WTC11 (cell line): ENCODE results near the gene HMGN4. TPM values are rescaled to one million over a fixed set of nuclear protein-coding genes. Genes with fewer than 3 reads are reported as not detected.

ENCODE experiments used
- ATAC-seq: fragments of 200-7000 bp; cut with Tn5 transposase; 2 replicates; pipeline ENCODE4 v1.10.0; 2021; ENCODE audit warnings: mild to moderate bottlenecking, moderate library complexity
- CTCF ChIA-PET: fragments of 300-600 bp; sonication (Branson Sonifier 250); formaldehyde crosslinking; loops from one replicate; lab custom pipeline; 2021; ENCODE audit warnings: antibody characterized with exemption; lab: Charles Lee
- POLR2A ChIA-PET: fragments of 350-600 bp; sonication (Branson Sonifier 250); formaldehyde crosslinking; loops from one replicate; lab custom pipeline; 2021; ENCODE audit warnings: antibody characterized with exemption; lab: Charles Lee
- DNase-seq: peaks from one replicate; pipeline ENCODE4 v3.0.0; 2021; ENCODE audit warnings: low spot score
- H3K27ac Mint-ChIP-seq: 2 replicates; pipeline ENCODE4 v1.8.0; 2021; ENCODE audit warnings: mixed read lengths
- H3K27me3 Mint-ChIP-seq: 2 replicates; pipeline ENCODE4 v1.8.0; 2021; ENCODE audit warnings: low read depth, mild to moderate bottlenecking, moderate library complexity, mixed read lengths
- H3K36me3 Mint-ChIP-seq: 2 replicates; pipeline ENCODE4 v1.8.0; 2021; ENCODE audit warnings: mixed read lengths
- H3K4me1 Mint-ChIP-seq: 2 replicates; pipeline ENCODE4 v1.8.0; 2022; ENCODE audit warnings: mixed read lengths
- H3K4me3 Mint-ChIP-seq: 2 replicates; pipeline ENCODE4 v1.8.0; 2021; ENCODE audit warnings: mild to moderate bottlenecking, moderate library complexity, mixed read lengths
- H3K9me3 Mint-ChIP-seq: 2 replicates; pipeline ENCODE4 v1.8.0; 2021; ENCODE audit warnings: mixed read lengths
- ATF3 ChIP-seq: sonication (generic); formaldehyde crosslinking; conservative IDR thresholded peaks from 2 replicates; pipeline ENCODE4 v1.8.1; 2022; ENCODE audit warnings: mild to moderate bottlenecking, missing genetic modification reagents
- E2F4 ChIP-seq: sonication (generic); formaldehyde crosslinking; IDR thresholded peaks from 2 replicates; pipeline ENCODE4 v1.8.1; 2022; ENCODE audit warnings: low read depth, mild to moderate bottlenecking, moderate library complexity, missing genetic modification reagents, borderline replicate concordance
- EMX1 ChIP-seq: fragments of 250-450 bp; sonication (Bioruptor Pico); IDR thresholded peaks from 2 replicates; pipeline ENCODE4 v1.8.0; 2021; ENCODE audit warnings: mild to moderate bottlenecking
- ETV6 ChIP-seq: sonication (generic); formaldehyde crosslinking; IDR thresholded peaks from 2 replicates; pipeline ENCODE4 v1.8.1; 2022; ENCODE audit warnings: mild to moderate bottlenecking, missing genetic modification reagents
- FOXJ3 ChIP-seq: sonication (generic); formaldehyde crosslinking; IDR thresholded peaks from 2 replicates; pipeline ENCODE4 v1.9.0; 2021; ENCODE audit warnings: missing genetic modification reagents, mild to moderate bottlenecking, borderline replicate concordance
- HMGA2 ChIP-seq: fragments of 250-450 bp; sonication (Bioruptor Pico); IDR thresholded peaks from 2 replicates; pipeline ENCODE4 v1.4.0; 2021; ENCODE audit warnings: mild to moderate bottlenecking, moderate library complexity
- MXD4 ChIP-seq: fragments of 250-450 bp; sonication (Bioruptor Pico); IDR thresholded peaks from 2 replicates; pipeline ENCODE4 v1.8.0; 2021; ENCODE audit warnings: mild to moderate bottlenecking, moderate library complexity, borderline replicate concordance
- NFATC4 ChIP-seq: fragments of 250-450 bp; sonication (Bioruptor Pico); IDR thresholded peaks from 2 replicates; pipeline ENCODE4 v1.9.0; 2021; ENCODE audit warnings: mild to moderate bottlenecking
- NR2C2 ChIP-seq: sonication (generic); formaldehyde crosslinking; IDR thresholded peaks from 2 replicates; pipeline ENCODE4 v1.8.0; 2022; ENCODE audit warnings: mild to moderate bottlenecking, missing genetic modification reagents
- NR3C1 ChIP-seq: sonication (generic); formaldehyde crosslinking; conservative IDR thresholded peaks from 2 replicates; pipeline ENCODE4 v1.8.1; 2023; ENCODE audit warnings: low read depth, mild to moderate bottlenecking, missing genetic modification reagents
- PRRX2 ChIP-seq: fragments of 250-450 bp; sonication (Bioruptor Pico); IDR thresholded peaks from 2 replicates; pipeline ENCODE4 v1.8.0; 2021; ENCODE audit warnings: mild to moderate bottlenecking
- TCF7 ChIP-seq: sonication (generic); formaldehyde crosslinking; IDR thresholded peaks from 2 replicates; pipeline ENCODE4 v1.8.0; 2022; ENCODE audit warnings: mild to moderate bottlenecking, low read depth, missing genetic modification reagents, moderate library complexity
- TEAD1 ChIP-seq: sonication (generic); formaldehyde crosslinking; IDR thresholded peaks from 2 replicates; pipeline ENCODE4 v1.8.0; 2022; ENCODE audit warnings: mild to moderate bottlenecking, missing genetic modification reagents
- TEAD4 ChIP-seq: sonication (generic); formaldehyde crosslinking; IDR thresholded peaks from 2 replicates; pipeline ENCODE4 v1.8.0; 2022; ENCODE audit warnings: mild to moderate bottlenecking, missing genetic modification reagents
- TP53 ChIP-seq: sonication (generic); formaldehyde crosslinking; IDR thresholded peaks from 2 replicates; pipeline ENCODE4 v1.8.1; 2023; ENCODE audit warnings: mild to moderate bottlenecking, missing genetic modification reagents
- USF2 ChIP-seq: sonication (generic); formaldehyde crosslinking; IDR thresholded peaks from 2 replicates; pipeline ENCODE4 v1.8.1; 2023; ENCODE audit warnings: mild to moderate bottlenecking, missing genetic modification reagents, moderate library complexity
- ZNF138 ChIP-seq: sonication (generic); formaldehyde crosslinking; conservative IDR thresholded peaks from 2 replicates; pipeline ENCODE4 v1.8.1; 2022; ENCODE audit warnings: mild to moderate bottlenecking, moderate library complexity, missing genetic modification reagents
- ZNF219 ChIP-seq: sonication (generic); formaldehyde crosslinking; IDR thresholded peaks from 2 replicates; pipeline ENCODE4 v1.8.0; 2023; ENCODE audit warnings: missing genetic modification reagents, mild to moderate bottlenecking, borderline replicate concordance
- ZNF396 ChIP-seq: fragments of 250-450 bp; sonication (Bioruptor Pico); IDR thresholded peaks from 2 replicates; pipeline ENCODE4 v1.8.0; 2021; ENCODE audit warnings: mild to moderate bottlenecking, moderate library complexity, borderline replicate concordance
- total RNA-seq: library from RNA; stranded (reverse); gene quantifications from 3 replicates; pipeline ENCODE4 v1.2.3, GENCODE V29; 2021
- TF ChIP-seq, protein P1 (sequence below): sonication (generic); formaldehyde crosslinking; IDR thresholded peaks from 2 replicates; pipeline ENCODE4 v1.8.0; 2022; ENCODE audit warnings: missing genetic modification reagents
- TF ChIP-seq, protein P2 (sequence below): sonication (generic); formaldehyde crosslinking; IDR thresholded peaks from 2 replicates; pipeline ENCODE4 v1.8.0; 2022; ENCODE audit warnings: mild to moderate bottlenecking, missing genetic modification reagents
- TF ChIP-seq, protein P3 (sequence below): sonication (generic); formaldehyde crosslinking; IDR thresholded peaks from 2 replicates; pipeline ENCODE4 v1.8.1; 2022; ENCODE audit warnings: mild to moderate bottlenecking, moderate library complexity, missing genetic modification reagents
- TF ChIP-seq, protein P4 (sequence below): sonication (generic); formaldehyde crosslinking; IDR thresholded peaks from 2 replicates; pipeline ENCODE4 v1.8.1; 2022; ENCODE audit warnings: mild to moderate bottlenecking, missing genetic modification reagents, moderate library complexity, borderline replicate concordance

The HMGN4 gene
- total RNA-seq, 1 experiment from 2014 or later, result 57.1 TPM

- CTCF ChIA-PET, result no interaction called here
Measured at GRCh38 chr6:26581164-26581915, 43.2 kb downstream of the HMGN4 start.

GRCh38 chr6:26588965-26589364, 50.8 kb downstream of the HMGN4 start:
- ChIA-PET POLR2A (no interaction called here), CTCF (interaction anchor here (1.7 kb wide), 1 partner anchor 247 kb away, joined by 4 read pairs; no protein-coding TSS in a partner anchor)
- H3K4me3 Mint-ChIP-seq, result no peak overlapping the region
- no peak for ATAC-seq
- H3K27me3 Mint-ChIP-seq, result peaks cover 28% of the 10 kb centered on the region
- no peaks in the 10 kb centered on the region for H3K36me3 Mint-ChIP-seq
- peaks cover 3% of the 10 kb centered on the region; the same call in 1 of the 2 replicates for H3K9me3 Mint-ChIP-seq
- peaks cover 5% of the 10 kb centered on the region for H3K4me1 Mint-ChIP-seq
- TF ChIP-seq TCF7 (CRISPR knock-in tag) (no peak), ZNF219 (CRISPR knock-in tag) (no peak), TP53 (CRISPR knock-in tag) (no peak), FOXJ3 (CRISPR knock-in tag) (no peak), ETV6 (CRISPR knock-in tag) (no peak)
- TF ChIP-seq, protein P1, sequence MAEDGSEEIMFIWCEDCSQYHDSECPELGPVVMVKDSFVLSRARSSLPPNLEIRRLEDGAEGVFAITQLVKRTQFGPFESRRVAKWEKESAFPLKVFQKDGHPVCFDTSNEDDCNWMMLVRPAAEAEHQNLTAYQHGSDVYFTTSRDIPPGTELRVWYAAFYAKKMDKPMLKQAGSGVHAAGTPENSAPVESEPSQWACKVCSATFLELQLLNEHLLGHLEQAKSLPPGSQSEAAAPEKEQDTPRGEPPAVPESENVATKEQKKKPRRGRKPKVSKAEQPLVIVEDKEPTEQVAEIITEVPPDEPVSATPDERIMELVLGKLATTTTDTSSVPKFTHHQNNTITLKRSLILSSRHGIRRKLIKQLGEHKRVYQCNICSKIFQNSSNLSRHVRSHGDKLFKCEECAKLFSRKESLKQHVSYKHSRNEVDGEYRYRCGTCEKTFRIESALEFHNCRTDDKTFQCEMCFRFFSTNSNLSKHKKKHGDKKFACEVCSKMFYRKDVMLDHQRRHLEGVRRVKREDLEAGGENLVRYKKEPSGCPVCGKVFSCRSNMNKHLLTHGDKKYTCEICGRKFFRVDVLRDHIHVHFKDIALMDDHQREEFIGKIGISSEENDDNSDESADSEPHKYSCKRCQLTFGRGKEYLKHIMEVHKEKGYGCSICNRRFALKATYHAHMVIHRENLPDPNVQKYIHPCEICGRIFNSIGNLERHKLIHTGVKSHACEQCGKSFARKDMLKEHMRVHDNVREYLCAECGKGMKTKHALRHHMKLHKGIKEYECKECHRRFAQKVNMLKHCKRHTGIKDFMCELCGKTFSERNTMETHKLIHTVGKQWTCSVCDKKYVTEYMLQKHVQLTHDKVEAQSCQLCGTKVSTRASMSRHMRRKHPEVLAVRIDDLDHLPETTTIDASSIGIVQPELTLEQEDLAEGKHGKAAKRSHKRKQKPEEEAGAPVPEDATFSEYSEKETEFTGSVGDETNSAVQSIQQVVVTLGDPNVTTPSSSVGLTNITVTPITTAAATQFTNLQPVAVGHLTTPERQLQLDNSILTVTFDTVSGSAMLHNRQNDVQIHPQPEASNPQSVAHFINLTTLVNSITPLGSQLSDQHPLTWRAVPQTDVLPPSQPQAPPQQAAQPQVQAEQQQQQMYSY (CRISPR knock-in tag), result no peak
- TF ChIP-seq, all 79 proteins: peak for 0
- no peak overlapping the region for H3K27ac Mint-ChIP-seq
- DNase-seq, result no peak

More at GRCh38 chr6:26581164-26581915, 43.2 kb downstream of the HMGN4 start:
- POLR2A ChIA-PET, result no interaction called here
- DNase-seq, result no peak
- ATAC-seq, result no peak
- TF ChIP-seq PRRX2, result no peak
- TF ChIP-seq ZNF396 (CRISPR knock-in tag), result no peak
- TF ChIP-seq TP53 (CRISPR knock-in tag), result no peak
- no peak for TF ChIP-seq MXD4 (CRISPR knock-in tag)
- TF ChIP-seq NR2C2 (CRISPR knock-in tag), result no peak
- no peak for TF ChIP-seq NR3C1
- no peak for TF ChIP-seq ATF3
- TF ChIP-seq, protein P2, sequence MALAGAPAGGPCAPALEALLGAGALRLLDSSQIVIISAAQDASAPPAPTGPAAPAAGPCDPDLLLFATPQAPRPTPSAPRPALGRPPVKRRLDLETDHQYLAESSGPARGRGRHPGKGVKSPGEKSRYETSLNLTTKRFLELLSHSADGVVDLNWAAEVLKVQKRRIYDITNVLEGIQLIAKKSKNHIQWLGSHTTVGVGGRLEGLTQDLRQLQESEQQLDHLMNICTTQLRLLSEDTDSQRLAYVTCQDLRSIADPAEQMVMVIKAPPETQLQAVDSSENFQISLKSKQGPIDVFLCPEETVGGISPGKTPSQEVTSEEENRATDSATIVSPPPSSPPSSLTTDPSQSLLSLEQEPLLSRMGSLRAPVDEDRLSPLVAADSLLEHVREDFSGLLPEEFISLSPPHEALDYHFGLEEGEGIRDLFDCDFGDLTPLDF, result no peak
- TF ChIP-seq, protein P3, sequence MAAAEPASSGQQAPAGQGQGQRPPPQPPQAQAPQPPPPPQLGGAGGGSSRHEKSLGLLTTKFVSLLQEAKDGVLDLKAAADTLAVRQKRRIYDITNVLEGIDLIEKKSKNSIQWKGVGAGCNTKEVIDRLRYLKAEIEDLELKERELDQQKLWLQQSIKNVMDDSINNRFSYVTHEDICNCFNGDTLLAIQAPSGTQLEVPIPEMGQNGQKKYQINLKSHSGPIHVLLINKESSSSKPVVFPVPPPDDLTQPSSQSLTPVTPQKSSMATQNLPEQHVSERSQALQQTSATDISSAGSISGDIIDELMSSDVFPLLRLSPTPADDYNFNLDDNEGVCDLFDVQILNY (CRISPR knock-in tag), result no peak
- no peak for TF ChIP-seq TEAD1
- TF ChIP-seq TEAD4 (CRISPR knock-in tag), result no peak
- no peak for TF ChIP-seq E2F4 (CRISPR knock-in tag)
- no peak for TF ChIP-seq USF2
- TF ChIP-seq, protein P4, sequence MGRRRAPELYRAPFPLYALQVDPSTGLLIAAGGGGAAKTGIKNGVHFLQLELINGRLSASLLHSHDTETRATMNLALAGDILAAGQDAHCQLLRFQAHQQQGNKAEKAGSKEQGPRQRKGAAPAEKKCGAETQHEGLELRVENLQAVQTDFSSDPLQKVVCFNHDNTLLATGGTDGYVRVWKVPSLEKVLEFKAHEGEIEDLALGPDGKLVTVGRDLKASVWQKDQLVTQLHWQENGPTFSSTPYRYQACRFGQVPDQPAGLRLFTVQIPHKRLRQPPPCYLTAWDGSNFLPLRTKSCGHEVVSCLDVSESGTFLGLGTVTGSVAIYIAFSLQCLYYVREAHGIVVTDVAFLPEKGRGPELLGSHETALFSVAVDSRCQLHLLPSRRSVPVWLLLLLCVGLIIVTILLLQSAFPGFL, result no peak
- no peak for TF ChIP-seq EMX1 (CRISPR knock-in tag)
- TF ChIP-seq HMGA2 (CRISPR knock-in tag), result no peak
- TF ChIP-seq ZNF138 (CRISPR knock-in tag), result no peak
- TF ChIP-seq NFATC4, result no peak
- H3K27ac Mint-ChIP-seq, result no peak overlapping the region
- H3K4me1 Mint-ChIP-seq, result peaks cover 4% of the 10 kb centered on the region
- peaks cover 4% of the 10 kb centered on the region; the same call in 1 of the 2 replicates for H3K36me3 Mint-ChIP-seq
- peaks cover 45% of the 10 kb centered on the region for H3K27me3 Mint-ChIP-seq
- H3K9me3 Mint-ChIP-seq, result peaks cover 13% of the 10 kb centered on the region
- no peak overlapping the region for H3K4me3 Mint-ChIP-seq
